ENCODE results near the gene EDEM3.

DNA sequence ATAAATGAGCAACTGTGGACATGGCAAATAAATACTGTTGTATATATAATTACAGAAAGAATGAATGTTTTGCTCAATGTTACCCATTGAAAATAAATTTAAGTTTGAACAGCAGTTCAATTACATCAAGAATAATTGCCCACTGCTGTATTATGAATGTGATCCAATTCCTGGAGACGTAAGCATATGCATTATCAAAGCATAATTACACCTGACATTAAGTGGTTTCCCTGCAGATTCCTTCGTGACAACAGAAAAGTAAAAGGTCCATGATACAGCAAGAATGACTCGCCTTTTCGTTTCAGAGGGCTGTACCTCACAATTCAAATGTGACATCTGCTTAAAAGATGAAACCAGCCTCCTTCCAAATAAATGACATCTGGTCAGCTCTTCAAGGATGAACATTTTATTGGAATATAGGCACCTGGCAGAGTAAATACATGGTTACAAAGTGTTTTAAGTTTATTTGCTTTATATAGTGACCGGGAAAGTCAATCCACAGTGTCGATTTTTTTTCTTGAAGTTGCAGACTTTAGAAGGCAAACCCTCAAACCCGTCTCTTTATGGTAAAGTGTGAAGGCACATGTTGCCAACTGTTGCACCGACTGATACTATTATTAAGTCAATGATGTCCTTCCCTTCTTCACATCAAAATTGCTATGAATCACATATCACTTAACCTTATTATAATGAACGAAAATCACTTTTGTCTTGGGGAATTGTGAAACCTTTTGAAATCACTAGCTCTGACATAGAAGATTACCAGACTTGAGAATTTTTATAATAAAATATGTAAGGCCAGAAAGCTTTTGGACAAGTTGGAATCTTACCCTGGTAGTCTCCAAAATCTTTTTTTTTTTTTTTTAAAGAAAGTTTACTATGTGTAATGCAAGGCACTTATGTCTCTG lies 36.2 kb upstream of the EDEM3 start:
- TF ChIP-seq CTCF (conservative IDR thresholded peaks at IDR 0.05) = no peak
- TF ChIP-seq EZH2 (IDR thresholded peaks at IDR 0.05; ENCODE audit: low read depth) = no peak
